Activated CD8-positive, alpha-beta memory T cell treated with anti-CD3 and anti-CD28 coated beads, Interleukin-2, amount 50 U/mL, for 1 hour (primary cell): Measurements from ENCODE around the gene TSLP.

ENCODE experiments used
- DNase-seq: peaks from one replicate; pipeline ENCODE4 v3.0.0-alpha.2; 2020; ENCODE audit errors: extremely low read depth

Gene TSLP

DNA sequence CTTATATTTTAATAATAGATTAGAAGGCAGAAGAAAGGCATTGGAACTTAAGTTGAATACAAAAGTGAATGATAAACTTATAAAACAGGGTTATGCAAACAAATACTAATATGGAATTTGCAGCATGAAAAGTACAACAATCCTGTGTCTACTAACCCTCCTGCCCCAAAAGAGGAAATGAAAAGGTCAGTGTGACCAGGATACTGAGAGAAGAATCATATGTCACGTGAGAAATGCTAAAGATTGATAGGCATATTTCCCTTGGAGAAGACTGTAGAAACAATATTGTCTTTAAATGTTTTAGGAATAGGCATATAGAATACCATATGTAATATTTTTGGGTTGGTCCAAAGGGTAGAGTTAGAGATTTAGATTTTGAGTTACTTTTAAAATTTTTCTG, 24.5 kb downstream of the TSLP start:
- no peak for DNase-seq

DNA sequence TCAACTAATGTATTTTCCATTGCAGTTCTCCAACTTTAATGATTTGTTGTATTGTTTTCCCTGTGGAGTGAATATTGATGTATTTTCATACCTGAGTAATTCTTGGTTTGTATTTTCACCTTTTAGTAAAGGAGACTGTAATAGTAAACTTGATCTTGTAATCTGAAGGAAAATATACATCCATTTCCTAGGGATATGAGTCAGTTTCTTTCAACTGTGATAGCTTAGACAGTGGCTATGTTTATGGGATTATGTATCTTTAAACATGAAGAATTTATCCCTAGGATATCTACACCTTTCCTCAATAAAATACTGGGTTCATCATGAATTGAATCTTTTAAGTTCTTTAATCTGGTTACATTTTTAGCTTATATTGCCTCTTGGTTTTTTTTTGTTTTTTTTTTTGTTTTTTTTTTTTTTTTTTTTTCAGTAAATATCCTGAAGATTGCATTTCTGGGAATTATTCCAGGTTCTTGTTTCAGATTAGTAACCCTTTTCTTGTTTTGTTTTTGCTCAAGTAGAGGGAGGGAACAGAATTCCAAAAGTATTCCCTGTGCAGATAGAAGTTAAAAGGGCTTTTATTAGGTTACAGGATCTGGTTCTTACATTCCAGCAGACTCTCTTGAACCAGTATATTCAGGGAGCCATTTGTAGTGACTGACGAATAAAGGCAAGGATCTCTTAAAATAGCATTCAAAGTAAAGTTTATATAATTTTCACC, 27.7 kb downstream of the TSLP start:
- no peak for DNase-seq

DNA sequence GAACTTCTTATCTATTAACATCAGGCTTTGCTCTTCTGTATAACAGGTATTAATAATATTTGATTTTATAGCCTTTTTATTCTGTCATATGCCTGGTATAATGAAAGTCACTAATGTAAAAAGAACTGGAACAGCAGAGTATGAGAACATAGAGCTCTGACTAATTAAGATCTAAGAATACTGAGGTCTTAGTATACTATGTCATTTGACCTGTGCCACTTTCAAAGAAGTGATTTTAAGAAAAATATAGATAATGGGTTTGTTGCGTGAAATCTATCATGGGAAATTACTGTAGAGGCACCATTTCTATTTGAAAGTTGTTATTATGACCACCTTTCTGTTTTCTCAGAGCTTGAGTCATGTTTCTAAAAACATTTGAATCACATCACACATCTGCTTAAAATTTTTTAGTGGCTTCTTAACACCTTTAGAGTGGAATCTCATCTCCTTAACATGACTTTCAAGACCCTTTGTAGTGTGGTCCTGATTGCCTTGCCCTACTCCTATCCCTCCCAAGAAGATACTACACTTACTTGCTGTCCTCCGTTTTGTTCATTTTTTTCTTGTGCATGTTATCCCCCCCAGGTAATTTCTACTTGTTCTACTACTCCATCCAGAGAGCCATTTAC, 34.9 kb downstream of the TSLP start:
- DNase-seq, result no peak

DNA sequence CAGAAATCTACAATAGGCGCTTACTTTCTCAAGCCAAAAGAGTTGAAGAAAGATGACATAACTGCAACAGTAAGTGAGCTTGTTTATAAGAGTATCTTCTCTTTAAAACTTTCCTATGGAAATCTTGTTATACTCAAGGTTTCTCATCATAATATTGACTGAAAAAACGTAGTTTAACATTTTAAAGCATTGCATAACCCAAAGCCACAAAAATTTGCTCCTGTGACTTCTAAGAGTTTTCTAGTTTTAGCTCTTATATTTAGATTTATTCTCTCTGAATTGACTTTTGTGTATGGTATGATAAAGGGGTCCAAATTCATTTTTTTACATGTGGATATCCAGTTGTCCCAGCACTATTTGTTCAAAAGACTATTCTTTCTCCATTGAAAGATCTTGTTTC, 35.9 kb downstream of the TSLP start:
- no peak for DNase-seq

DNA sequence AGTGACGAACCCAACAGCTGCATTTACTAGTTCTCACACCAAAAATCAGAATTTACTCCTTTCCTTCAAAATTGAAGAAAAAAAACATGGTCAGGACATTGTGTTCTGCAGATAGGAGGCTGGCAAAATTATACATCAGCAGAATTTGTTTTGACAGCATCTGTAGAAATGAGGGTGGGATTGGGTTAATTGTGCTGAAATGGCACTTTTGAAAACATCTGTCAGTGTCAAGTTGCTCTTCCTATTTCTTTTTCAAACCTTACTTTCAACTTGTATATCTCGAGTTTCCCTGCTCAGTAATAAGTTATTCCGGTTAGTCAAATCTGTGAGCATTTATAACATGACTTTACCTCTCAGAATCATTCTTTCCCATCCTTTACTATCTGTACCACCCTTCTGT, 40.4 kb downstream of the TSLP start:
- DNase-seq, result no peak

DNA sequence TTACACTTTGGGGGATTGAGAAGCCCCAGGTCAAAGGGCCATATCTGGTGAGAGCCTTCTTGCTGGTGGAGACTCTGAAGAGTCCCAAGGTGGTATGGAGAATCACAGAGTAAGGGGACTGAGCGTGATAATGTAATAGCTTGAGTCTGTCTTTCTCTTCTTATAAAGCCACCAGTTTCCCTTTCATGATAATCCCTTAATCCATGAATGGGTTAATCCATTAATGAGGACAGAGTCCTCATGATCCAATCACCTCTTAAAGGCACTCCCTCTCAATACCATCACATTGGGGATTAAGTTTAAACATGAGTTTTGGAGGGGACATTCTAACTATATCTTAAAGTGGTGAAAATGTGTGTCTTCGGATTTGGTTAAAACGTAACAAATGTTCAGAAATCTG, 42.2 kb downstream of the TSLP start:
- no peak for DNase-seq

DNA sequence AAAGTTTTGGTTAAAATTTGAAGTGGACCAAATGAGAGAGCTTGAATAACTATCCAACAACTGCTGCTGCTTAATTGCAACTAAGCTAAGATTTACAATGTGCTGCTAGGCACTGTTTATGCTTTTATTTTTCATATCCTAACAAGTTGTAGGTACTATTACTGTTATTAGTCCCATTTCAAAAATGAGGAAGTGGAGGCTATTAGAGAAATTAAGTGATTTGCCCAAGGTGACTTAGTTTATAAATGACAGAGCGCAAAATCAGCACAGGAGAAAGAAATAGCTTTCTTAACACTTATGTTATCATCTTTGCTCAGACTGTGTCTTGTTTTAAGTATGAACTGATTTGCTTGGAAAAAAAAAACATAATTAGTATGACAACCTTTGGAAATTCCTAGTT, 43.7 kb downstream of the TSLP start:
- no peak for DNase-seq

DNA sequence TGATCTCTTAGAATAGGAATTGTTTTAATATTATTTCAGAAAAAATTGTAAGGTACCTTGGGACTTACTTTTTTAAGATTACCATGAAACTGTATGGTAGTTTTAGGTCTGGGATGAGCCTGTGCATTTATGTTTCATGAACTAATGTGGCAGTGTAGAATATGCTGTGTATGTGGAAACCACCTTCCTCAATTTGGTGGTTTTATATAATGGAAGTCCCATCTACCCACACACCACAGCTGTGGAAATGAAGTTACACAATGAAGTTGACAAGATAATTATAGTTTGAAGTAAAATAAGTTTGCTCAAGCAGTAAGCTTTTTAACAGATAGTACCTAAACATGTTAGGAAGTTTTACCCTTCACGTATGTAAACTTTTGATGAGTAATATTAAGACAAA, 45.0 kb downstream of the TSLP start:
- no peak for DNase-seq

DNA sequence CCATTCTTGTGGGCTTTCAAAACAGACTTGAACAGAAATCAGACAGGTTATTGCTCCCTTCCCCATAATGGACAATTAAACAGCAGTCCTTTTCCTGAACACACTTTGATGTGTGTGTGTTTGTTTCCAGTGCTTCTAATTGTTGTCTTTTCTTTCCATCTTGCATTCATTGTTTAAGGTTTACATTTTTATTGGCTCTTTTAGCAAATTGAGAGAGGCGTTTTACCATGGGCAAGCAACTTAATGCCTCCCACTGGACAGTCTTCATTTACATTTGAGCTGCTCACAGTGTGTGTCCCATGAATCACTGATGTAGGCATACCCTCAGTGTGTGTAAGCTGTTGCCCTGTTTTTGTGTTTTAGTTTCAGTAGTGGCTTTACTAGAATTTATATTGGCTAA, 45.6 kb downstream of the TSLP start:
- no peak for DNase-seq

DNA sequence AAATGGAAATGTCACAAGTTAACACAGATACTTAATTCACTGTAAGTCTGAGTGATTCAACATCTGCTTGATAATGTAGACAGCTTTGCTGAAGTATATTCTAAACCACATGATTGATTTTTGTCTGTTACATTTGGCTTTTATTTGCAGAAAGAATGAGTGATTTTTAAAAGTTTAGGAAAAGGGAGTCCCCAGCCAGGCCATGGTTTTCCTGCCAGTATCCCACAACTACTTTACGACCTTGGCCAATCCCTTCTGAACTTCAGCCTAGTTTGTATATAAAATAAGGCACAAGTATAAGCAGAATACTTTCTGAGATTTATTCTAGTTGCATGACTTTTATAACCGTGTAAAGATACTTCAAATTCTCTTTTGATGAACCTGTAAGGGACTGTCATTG, 47.7 kb downstream of the TSLP start:
- DNase-seq, result no peak

DNA sequence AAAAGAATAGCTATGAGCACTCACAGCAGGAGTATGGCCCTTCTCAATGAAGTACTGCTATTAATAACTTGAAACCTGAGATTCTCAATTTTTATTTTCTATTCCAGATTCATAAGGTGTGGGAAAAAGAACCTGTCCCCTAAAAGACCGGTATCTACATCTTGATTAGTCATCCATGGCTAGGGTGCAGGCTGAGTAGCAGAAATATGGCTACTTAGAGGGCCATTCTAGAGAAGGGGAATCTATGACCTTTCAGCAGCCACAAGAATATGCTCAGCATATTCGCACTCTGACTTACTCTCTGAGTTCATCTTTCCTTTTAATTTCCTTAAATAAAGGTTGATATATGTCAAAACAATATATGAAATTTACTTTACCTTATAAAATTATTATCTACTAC, 48.3 kb downstream of the TSLP start:
- no peak for DNase-seq

DNA sequence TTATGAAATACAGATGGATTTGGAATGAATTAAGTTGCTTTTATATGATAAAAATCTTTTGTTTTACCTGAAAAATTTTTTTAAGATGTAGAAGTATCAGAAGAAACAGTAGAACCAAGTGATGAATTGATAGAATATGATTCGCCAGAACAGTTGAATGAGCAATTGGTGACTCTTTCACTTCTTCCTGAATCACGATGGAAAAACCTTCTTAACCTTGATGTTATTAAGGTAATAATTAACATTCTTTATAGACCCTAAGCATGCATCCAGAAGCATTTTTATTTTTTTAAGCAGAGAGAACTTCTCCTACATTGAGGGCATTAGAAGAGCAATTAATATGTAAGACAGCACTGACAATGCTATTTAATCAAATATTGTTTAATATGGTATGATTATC, 49.4 kb downstream of the TSLP start:
- no peak for DNase-seq

DNA sequence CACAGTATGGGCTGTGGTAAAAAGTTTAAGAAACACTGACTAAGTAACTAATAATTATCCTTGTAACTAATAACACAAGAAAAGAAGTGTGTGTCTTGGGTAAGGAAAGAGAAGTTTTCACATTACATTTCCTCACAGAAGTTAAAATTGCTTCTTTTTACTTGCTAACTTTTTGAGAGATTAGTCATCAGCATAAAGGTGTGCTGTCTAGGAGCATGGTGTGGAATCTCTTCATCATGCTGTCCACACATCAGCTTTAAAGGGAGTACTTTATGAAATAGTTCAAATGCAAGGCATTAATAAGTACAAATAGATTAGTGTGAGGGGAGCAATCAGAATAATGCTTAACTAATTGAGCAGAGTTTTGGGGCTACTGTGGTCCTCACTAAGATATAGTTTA, 50.4 kb downstream of the TSLP start:
- DNase-seq, result no peak

DNA sequence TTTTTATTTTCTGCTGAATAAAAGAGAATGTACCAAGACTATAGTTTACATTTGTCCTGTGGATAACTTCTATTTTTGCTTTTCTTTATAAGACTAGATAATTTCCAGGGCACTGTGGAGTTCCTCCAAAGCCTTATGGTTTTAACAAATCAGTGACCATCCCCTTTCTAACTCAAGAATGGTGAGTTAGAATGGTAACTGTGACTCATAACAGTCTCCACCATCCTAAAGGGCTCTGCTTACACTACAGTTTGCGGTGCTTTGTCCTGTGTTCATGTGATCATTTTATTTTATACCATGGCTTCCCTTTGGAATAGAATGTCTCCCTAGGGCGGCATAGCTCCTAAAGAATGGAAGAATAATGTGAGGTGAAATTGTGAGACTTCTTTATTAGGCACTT, 50.9 kb downstream of the TSLP start:
- no peak for DNase-seq

DNA sequence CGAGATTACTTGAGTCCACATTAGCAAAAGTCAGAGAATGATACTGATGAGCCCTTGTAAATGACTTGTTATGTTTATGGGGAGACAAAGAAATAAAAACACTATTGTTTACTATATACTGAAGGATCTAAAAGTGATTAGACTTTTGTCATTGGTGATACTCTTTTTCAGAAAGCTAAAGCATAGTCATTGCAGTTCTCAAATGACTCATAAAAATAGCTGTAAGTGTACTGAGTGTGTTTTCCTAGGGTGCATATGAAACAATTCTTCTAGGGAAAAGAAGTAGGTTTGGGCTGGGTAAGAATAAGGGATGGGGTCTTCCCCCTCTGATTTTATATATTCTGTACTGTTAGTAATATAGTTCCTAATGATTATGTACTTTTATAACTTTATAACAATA, 53.3 kb downstream of the TSLP start:
- no peak for DNase-seq

DNA sequence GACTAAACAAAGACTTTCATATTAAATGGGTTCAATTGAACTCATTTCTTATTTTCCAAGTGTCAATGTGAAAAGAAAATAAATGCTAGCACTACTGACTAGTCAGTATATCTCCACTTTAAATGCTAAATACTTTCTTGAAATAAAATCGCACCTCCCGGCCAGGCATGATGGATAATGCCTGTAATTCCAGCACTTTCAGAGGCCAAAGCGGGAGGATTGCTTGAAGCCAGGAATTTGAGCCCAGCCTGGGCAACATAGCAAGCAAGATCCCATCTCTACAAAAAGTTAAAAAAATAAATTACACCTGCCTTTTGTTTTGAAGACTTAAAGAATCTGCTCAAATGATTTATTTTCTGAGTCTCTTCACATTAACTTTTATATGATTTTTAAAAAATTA, 55.4 kb downstream of the TSLP start:
- DNase-seq, result no peak
